ENCODE results near the gene FBXL7. TPM values are rescaled to one million over a fixed set of nuclear protein-coding genes. Genes with fewer than 3 reads are reported as not detected.

Gene FBXL7
- total and polyA plus RNA-seq, 2 experiments from 2014 or later: 4.5 to 15.2 TPM

DNA sequence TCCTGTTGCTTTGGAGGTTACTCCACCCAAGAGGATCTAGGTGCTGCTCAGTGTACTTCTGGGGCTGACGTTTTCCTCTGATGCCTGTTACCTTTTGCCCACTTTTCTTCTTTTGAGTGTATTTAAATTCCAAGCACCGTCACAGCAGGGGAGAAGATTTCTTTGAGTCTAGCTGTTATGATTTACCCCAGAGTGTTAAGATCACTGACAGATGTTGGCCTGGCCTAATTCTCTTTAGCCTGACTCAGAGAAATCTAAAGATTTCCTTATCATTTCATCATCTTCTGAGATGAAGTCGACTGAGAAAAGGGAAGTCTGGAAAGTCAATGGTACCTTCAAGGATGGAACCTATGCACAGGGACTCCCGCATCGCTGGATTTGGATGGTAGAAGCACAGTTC lies 191.5 kb downstream of the FBXL7 start (continued):
- TF ChIP-seq, protein P1, sequence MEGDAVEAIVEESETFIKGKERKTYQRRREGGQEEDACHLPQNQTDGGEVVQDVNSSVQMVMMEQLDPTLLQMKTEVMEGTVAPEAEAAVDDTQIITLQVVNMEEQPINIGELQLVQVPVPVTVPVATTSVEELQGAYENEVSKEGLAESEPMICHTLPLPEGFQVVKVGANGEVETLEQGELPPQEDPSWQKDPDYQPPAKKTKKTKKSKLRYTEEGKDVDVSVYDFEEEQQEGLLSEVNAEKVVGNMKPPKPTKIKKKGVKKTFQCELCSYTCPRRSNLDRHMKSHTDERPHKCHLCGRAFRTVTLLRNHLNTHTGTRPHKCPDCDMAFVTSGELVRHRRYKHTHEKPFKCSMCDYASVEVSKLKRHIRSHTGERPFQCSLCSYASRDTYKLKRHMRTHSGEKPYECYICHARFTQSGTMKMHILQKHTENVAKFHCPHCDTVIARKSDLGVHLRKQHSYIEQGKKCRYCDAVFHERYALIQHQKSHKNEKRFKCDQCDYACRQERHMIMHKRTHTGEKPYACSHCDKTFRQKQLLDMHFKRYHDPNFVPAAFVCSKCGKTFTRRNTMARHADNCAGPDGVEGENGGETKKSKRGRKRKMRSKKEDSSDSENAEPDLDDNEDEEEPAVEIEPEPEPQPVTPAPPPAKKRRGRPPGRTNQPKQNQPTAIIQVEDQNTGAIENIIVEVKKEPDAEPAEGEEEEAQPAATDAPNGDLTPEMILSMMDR (conservative IDR thresholded peaks at IDR 0.05; ENCODE audit: low read depth in 2 of 2): no peak
- TF ChIP-seq ZNF114 (CRISPR knock-in tag; IDR thresholded peaks at IDR 0.05): no peak
- TF ChIP-seq, protein P2, sequence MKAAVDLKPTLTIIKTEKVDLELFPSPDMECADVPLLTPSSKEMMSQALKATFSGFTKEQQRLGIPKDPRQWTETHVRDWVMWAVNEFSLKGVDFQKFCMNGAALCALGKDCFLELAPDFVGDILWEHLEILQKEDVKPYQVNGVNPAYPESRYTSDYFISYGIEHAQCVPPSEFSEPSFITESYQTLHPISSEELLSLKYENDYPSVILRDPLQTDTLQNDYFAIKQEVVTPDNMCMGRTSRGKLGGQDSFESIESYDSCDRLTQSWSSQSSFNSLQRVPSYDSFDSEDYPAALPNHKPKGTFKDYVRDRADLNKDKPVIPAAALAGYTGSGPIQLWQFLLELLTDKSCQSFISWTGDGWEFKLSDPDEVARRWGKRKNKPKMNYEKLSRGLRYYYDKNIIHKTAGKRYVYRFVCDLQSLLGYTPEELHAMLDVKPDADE (IDR thresholded peaks at IDR 0.05): no peak

DNA sequence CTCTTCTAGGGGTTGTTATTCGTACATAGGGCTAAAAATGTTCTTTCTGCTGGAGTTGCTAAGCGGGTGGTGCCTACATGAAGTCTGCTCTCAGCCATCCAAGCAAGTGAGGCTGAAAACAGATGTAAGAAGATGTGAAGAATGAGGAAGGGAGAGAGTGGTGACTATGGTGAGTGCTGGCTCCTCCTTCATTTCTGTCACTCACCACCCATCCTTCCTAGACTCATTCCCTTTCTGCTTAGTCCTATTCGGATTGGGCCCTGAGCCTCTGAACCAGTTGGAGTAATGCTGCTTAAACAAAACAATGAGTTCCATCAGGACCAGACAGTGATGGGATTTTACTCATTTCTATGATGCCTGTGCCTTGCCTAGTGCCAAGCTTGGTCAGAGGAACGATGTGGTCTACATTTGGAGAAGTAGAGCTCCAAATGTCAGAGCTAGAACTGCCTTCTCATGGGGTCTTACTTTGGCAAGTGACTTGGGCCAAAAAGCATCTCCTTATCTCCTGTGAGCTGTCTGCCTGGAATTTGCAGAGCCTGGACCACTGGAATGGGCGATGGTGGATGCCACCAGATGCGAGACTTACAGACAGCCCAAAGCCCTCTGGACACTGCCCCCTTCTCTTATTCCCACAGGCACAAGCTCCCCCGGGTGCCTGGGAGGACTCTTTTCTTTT lies 192.9 kb downstream of the FBXL7 start:
- Histone ChIP-seq H3K27me3 (ENCODE audit: insufficient read depth) (no peaks in the 10 kb centered on the region), H3K27ac (ENCODE audit: low read depth) (no peak overlapping the region), H3F3A (replicated peaks; ENCODE audit: low read depth) (no peaks in the 10 kb centered on the region), H3K36me3 (ENCODE audit: insufficient read depth) (no peaks in the 10 kb centered on the region), H3K4me3 (no peak overlapping the region), H2AFZ (no peak overlapping the region), H3K79me2 (replicated peaks; ENCODE audit: insufficient read depth) (peaks cover 13% of the 10 kb centered on the region; the same call in 1 of the 2 replicates), H3K4me1 (ENCODE audit: insufficient read depth) (peaks cover 20% of the 10 kb centered on the region), H4K20me1 (replicated peaks; ENCODE audit: insufficient read depth) (no peaks in the 10 kb centered on the region), H3K4me2 (no peak overlapping the region), H3K9me2 (ENCODE audit: insufficient read depth) (0 out of 2 replicates have a peak, but pooled peaks cover 6% of the 10 kb centered on the region)
- Mint-ChIP-seq H3K36me3 (ENCODE audit: low read depth) (no peaks in the 10 kb centered on the region), H3K9me3 (no peaks in the 10 kb centered on the region; the same call in 2 of the 3 replicates), H3K27ac (no peak overlapping the region), H3K27me3 (ENCODE audit: insufficient read depth, low read depth, poor library complexity) (peaks cover 1% of the 10 kb centered on the region), H3K4me1 (peaks cover 27% of the 10 kb centered on the region), H3K4me3 (no peak overlapping the region)
- no peak for DNase-seq (ENCODE audit: low spot score)
- ATAC-seq: no peak
- no peak for TF ChIP-seq JUNB (IDR thresholded peaks at IDR 0.05; ENCODE audit: unreplicated experiment)
- TF ChIP-seq EZH2phosphoT487 (IDR thresholded peaks at IDR 0.05; ENCODE audit: unreplicated experiment): no peak
- no peak for TF ChIP-seq ZNF114 (CRISPR knock-in tag; IDR thresholded peaks at IDR 0.05)
- no peak for TF ChIP-seq EZH2 (IDR thresholded peaks at IDR 0.05; ENCODE audit: low read depth, unreplicated experiment)
- TF ChIP-seq STAT1 (IDR thresholded peaks at IDR 0.05; ENCODE audit: unreplicated experiment): no peak
- TF ChIP-seq, protein P2 (IDR thresholded peaks at IDR 0.05): no peak
- TF ChIP-seq, protein P3, sequence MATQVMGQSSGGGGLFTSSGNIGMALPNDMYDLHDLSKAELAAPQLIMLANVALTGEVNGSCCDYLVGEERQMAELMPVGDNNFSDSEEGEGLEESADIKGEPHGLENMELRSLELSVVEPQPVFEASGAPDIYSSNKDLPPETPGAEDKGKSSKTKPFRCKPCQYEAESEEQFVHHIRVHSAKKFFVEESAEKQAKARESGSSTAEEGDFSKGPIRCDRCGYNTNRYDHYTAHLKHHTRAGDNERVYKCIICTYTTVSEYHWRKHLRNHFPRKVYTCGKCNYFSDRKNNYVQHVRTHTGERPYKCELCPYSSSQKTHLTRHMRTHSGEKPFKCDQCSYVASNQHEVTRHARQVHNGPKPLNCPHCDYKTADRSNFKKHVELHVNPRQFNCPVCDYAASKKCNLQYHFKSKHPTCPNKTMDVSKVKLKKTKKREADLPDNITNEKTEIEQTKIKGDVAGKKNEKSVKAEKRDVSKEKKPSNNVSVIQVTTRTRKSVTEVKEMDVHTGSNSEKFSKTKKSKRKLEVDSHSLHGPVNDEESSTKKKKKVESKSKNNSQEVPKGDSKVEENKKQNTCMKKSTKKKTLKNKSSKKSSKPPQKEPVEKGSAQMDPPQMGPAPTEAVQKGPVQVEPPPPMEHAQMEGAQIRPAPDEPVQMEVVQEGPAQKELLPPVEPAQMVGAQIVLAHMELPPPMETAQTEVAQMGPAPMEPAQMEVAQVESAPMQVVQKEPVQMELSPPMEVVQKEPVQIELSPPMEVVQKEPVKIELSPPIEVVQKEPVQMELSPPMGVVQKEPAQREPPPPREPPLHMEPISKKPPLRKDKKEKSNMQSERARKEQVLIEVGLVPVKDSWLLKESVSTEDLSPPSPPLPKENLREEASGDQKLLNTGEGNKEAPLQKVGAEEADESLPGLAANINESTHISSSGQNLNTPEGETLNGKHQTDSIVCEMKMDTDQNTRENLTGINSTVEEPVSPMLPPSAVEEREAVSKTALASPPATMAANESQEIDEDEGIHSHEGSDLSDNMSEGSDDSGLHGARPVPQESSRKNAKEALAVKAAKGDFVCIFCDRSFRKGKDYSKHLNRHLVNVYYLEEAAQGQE (IDR thresholded peaks at IDR 0.05; ENCODE audit: unreplicated experiment): no peak
- no peak for TF ChIP-seq CREB1 (CRISPR knock-in tag; IDR thresholded peaks at IDR 0.05; ENCODE audit: low read depth)
- TF ChIP-seq, protein P4, sequence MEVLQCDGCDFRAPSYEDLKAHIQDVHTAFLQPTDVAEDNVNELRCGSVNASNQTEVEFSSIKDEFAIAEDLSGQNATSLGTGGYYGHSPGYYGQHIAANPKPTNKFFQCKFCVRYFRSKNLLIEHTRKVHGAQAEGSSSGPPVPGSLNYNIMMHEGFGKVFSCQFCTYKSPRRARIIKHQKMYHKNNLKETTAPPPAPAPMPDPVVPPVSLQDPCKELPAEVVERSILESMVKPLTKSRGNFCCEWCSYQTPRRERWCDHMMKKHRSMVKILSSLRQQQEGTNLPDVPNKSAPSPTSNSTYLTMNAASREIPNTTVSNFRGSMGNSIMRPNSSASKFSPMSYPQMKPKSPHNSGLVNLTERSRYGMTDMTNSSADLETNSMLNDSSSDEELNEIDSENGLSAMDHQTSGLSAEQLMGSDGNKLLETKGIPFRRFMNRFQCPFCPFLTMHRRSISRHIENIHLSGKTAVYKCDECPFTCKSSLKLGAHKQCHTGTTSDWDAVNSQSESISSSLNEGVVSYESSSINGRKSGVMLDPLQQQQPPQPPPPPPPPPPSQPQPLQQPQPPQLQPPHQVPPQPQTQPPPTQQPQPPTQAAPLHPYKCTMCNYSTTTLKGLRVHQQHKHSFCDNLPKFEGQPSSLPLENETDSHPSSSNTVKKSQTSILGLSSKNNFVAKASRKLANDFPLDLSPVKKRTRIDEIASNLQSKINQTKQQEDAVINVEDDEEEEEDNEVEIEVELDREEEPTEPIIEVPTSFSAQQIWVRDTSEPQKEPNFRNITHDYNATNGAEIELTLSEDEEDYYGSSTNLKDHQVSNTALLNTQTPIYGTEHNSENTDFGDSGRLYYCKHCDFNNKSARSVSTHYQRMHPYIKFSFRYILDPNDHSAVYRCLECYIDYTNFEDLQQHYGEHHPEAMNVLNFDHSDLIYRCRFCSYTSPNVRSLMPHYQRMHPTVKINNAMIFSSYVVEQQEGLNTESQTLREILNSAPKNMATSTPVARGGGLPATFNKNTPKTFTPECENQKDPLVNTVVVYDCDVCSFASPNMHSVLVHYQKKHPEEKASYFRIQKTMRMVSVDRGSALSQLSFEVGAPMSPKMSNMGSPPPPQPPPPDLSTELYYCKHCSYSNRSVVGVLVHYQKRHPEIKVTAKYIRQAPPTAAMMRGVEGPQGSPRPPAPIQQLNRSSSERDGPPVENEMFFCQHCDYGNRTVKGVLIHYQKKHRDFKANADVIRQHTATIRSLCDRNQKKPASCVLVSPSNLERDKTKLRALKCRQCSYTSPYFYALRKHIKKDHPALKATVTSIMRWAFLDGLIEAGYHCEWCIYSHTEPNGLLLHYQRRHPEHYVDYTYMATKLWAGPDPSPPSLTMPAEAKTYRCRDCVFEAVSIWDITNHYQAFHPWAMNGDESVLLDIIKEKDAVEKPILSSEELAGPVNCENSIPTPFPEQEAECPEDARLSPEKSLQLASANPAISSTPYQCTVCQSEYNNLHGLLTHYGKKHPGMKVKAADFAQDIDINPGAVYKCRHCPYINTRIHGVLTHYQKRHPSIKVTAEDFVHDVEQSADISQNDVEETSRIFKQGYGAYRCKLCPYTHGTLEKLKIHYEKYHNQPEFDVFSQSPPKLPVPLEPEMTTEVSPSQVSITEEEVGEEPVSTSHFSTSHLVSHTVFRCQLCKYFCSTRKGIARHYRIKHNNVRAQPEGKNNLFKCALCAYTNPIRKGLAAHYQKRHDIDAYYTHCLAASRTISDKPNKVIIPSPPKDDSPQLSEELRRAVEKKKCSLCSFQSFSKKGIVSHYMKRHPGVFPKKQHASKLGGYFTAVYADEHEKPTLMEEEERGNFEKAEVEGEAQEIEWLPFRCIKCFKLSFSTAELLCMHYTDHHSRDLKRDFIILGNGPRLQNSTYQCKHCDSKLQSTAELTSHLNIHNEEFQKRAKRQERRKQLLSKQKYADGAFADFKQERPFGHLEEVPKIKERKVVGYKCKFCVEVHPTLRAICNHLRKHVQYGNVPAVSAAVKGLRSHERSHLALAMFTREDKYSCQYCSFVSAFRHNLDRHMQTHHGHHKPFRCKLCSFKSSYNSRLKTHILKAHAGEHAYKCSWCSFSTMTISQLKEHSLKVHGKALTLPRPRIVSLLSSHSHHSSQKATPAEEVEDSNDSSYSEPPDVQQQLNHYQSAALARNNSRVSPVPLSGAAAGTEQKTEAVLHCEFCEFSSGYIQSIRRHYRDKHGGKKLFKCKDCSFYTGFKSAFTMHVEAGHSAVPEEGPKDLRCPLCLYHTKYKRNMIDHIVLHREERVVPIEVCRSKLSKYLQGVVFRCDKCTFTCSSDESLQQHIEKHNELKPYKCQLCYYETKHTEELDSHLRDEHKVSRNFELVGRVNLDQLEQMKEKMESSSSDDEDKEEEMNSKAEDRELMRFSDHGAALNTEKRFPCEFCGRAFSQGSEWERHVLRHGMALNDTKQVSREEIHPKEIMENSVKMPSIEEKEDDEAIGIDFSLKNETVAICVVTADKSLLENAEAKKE (CRISPR knock-in tag; IDR thresholded peaks at IDR 0.05): no peak
